K562 (cell line): ENCODE data around the gene ESPN. TPM values are rescaled to one million over a fixed set of nuclear protein-coding genes. Genes with fewer than 3 reads are reported as not detected.

Experiments
- ATAC-seq: fragments of 200-7000 bp; cut with Tn5 transposase; 3 replicates; pipeline ENCODE4 v1.9.1; 2020; ENCODE audit warnings: moderate library complexity
- BruUV-seq: library from RNA; stranded (reverse); fragments of 400-500 nt; replicated peaks from 2 replicates; lab custom pipeline; 2021; lab: Mats Ljungman, UMichigan
- CTCF ChIA-PET: fragments of 300-600 bp; formaldehyde crosslinking; extraction: SDS; loops from one replicate; lab custom pipeline; 2021; ENCODE audit warnings: low intra/inter-chr PET ratio; lab: Yijun Ruan, JAX
- POLR2A ChIA-PET: fragments of 300-600, 350-650 bp; sonication (Branson Sonifier 250); formaldehyde crosslinking; extraction: SDS; loops from one replicate; lab custom pipeline; 2021; ENCODE audit warnings: antibody characterized with exemption, inconsistent platforms; lab: Yijun Ruan, JAX
- DNase-seq, 4 experiments: peaks; one replicate each; pipeline versions ENCODE4 v3.0.0 to v3.0.0-alpha.2; 2011 to 2018; ENCODE audit warnings: low spot score in 3 of 4, mixed read lengths in 3 of 4; ENCODE audit errors: extremely low read depth in 1 of 4
- FAIRE-seq: peaks from 2 replicates; lab custom pipeline; 2011; peaks lifted over from hg19 to GRCh38; lab: Jason Lieb, UNC
- H2AFZ ChIP-seq: 2 replicates; pipeline ENCODE4 v1.6.0; 2011; ENCODE audit warnings: low read depth, low read length, control low read depth, inconsistent platforms
- H3K27ac ChIP-seq: fragments of 200-600 bp; 3 replicates; pipeline ENCODE4 v1.8.0; 2011; ENCODE audit warnings: low read depth, mild to moderate bottlenecking, control low read depth, inconsistent platforms, low read length, moderate library complexity, mixed read lengths; ENCODE audit errors: extremely low read depth
- H3K27me3 ChIP-seq, 2 experiments: fragments of 300-600 bp in 1 of 2; 2 replicates in 1 of 2; 3 replicates in 1 of 2; pipeline versions ENCODE4 v1.6.0 to v1.8.0; 2011; ENCODE audit warnings: inconsistent platforms in 2 of 2, low read length in 2 of 2, mild to moderate bottlenecking in 1 of 2, mixed read lengths in 1 of 2, moderate library complexity in 1 of 2; ENCODE audit not compliant: control insufficient read depth in 2 of 2, insufficient read depth in 2 of 2
- H3K36me3 ChIP-seq: fragments of 300-600 bp; 3 replicates; pipeline ENCODE4 v1.8.0; 2011; ENCODE audit warnings: mild to moderate bottlenecking, low read length, inconsistent platforms; ENCODE audit not compliant: control insufficient read depth, insufficient read depth
- H3K4me1 ChIP-seq, 2 experiments: fragments of 200-600 bp in 1 of 2; replicated peaks in 1 of 2; 2 replicates in 1 of 2; 3 replicates in 1 of 2; pipeline versions ENCODE4 v1.5.1 to v1.8.0; 2011; ENCODE audit warnings: inconsistent platforms in 2 of 2, low read length in 2 of 2, mild to moderate bottlenecking in 1 of 2, mixed read lengths in 1 of 2, moderate library complexity in 1 of 2; ENCODE audit not compliant: control insufficient read depth in 2 of 2, insufficient read depth in 2 of 2
- H3K4me2 ChIP-seq: 2 replicates; pipeline ENCODE4 v1.6.1; 2011; ENCODE audit warnings: low read length, control low read depth, inconsistent platforms, mixed read lengths; ENCODE audit not compliant: insufficient read depth
- H3K4me3 ChIP-seq: fragments of 200-600 bp; sonication (generic), shearing (Covaris generic); 2 replicates; pipeline ENCODE4 v1.5.1; 2016; ENCODE audit warnings: control low read depth, inconsistent platforms
- H3K79me2 ChIP-seq: fragments of 200-600 bp; 3 replicates; pipeline ENCODE4 v1.8.0; 2011; ENCODE audit warnings: low read length, inconsistent platforms; ENCODE audit not compliant: control insufficient read depth, insufficient read depth
- H3K9ac ChIP-seq, 2 experiments: 2 replicates each; pipeline versions ENCODE4 v1.6.0 to v1.6.1; 2011; ENCODE audit warnings: low read depth in 2 of 2, low read length in 2 of 2, control low read depth in 1 of 2, inconsistent platforms in 1 of 2, mild to moderate bottlenecking in 1 of 2, mixed read lengths in 1 of 2; ENCODE audit not compliant: insufficient read depth in 1 of 2
- H3K9me1 ChIP-seq: one replicate; pipeline ENCODE4 v1.6.0; 2011; ENCODE audit warnings: inconsistent platforms, mild to moderate bottlenecking, low read length, moderate library complexity; ENCODE audit not compliant: control insufficient read depth, insufficient read depth
- H3K9me3 ChIP-seq: replicated peaks from 2 replicates; pipeline ENCODE4 v1.5.1; 2011; ENCODE audit warnings: low read depth, low read length, inconsistent platforms; ENCODE audit not compliant: control insufficient read depth, insufficient read depth
- H4K20me1 ChIP-seq: replicated peaks from 2 replicates; pipeline ENCODE4 v1.6.1; 2011; ENCODE audit warnings: low read length, inconsistent platforms, mixed read lengths; ENCODE audit not compliant: control insufficient read depth, insufficient read depth
- CREM ChIP-seq: IDR thresholded peaks from 2 replicates; pipeline ENCODE4 v1.6.1; 2014; ENCODE audit warnings: antibody characterized with exemption, low read depth
- GABPA ChIP-seq: fragments of 200-800 bp; sonication (Bioruptor generic); conservative IDR thresholded peaks from 2 replicates; pipeline ENCODE4 v1.6.1; 2016; ENCODE audit warnings: low read depth, missing genetic modification characterization, missing compliant biosample characterization
- RNF2 ChIP-seq: sonication (generic); IDR thresholded peaks from 2 replicates; pipeline ENCODE4 v1.6.1; 2016
- ZC3H11A ChIP-seq: IDR thresholded peaks from 2 replicates; pipeline ENCODE4 v1.6.1; 2012; ENCODE audit warnings: low read depth, low read length, improper control_type of control experiment
- ZNF197 ChIP-seq: fragments of 200-800 bp; sonication (Bioruptor generic); IDR thresholded peaks from 2 replicates; pipeline ENCODE4 v1.6.1; 2016; ENCODE audit warnings: low read depth, missing genetic modification characterization, missing compliant biosample characterization
- WGBS: fragments of 100-300 bp; shearing (Covaris generic); methylation state at CpG from one replicate; pipeline ENCODE4 v1.1.6; 2016; ENCODE audit warnings: low coverage, mixed read lengths; ENCODE audit not compliant: insufficient coverage; ENCODE audit errors: missing lambda C conversion rate; 5-methylcytosine and 5-hydroxymethylcytosine counted together
- in situ Hi-C: fragments of 300-500 bp; cut with MboI; formaldehyde crosslinking; loops from 4 replicates; pipeline ENCODE4 v1.15.0; 2018; ENCODE audit warnings: inconsistent platforms, mixed read lengths
- intact Hi-C: fragments of 100-400 bp; cut with micrococcal nuclease; formaldehyde crosslinking; loops from 2 replicates; pipeline ENCODE4 v1.14.2; 2022
- polyA plus RNA-seq, 8 experiments: library from polyadenylated mRNA; depleted of rRNA in 4 of 8; stranded (reverse) in 5 of 8; unstranded in 3 of 8; fragments of >200 nt; fragmentation: Nextera tagmentation in 2 of 8; fragmentation: Illumina TruSeq in 1 of 8; extraction: Ambion mirVana in 2 of 8; extraction: Trizol in 1 of 8; gene quantifications; 2 replicates each; pipeline versions ENCODE4 v1.2.1 to v1.2.3, GENCODE V29; 2011 to 2014; ENCODE audit warnings: inconsistent platforms in 1 of 8, missing spikeins in 1 of 8
- total RNA-seq, 7 experiments: library from RNA; depleted of rRNA in 6 of 7; stranded (reverse); fragments of >200 nt in 6 of 7; fragmentation: Illumina TruSeq in 2 of 7; extraction: Trizol in 2 of 7; gene quantifications; 2 replicates each; pipeline versions ENCODE4 v1.2.1 to v1.2.3, GENCODE V29; 2011 to 2021; ENCODE audit warnings: low replicate concordance in 1 of 7

The ESPN gene
- total and polyA plus RNA-seq, 9 of the 15 experiments (the other 6 are each of a cell fraction or from before 2014, with no cell fraction given) = 0.07 to 1.2 (median 0.45) TPM; not detected in 3

DNA sequence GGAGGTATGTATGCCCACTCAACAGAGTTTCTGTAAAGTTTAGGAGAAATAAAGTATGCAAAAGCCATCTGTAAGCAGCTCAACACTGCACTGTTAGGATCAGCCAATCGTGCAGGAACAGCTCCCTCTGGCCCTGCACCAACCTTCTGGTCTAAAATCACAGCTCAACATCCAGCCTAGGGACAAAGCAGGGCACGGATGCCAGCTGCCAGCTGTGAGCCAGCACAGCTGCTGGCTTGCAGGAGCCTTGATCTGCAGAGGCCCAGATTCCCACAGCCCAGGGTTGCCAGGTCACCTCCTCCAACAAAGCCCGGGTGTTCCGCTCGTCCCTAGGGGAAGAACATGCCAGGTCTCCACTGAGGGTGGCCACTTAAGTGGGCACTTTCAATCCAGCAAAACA lies 39.6 kb upstream of the ESPN start:
- H3K36me3 ChIP-seq = no peaks in the 10 kb centered on the region
- in situ Hi-C loops (no loop called here), intact Hi-C loops (no loop called here)
- H3K79me2 ChIP-seq = peaks cover 11% of the 10 kb centered on the region; the same call in 2 of the 3 replicates
- ATAC-seq = no peak
- CTCF ChIA-PET = no interaction called here
- H3K9ac ChIP-seq = no peak overlapping the region
- H3K4me1 ChIP-seq = peaks cover 4 to 12% of the 10 kb centered on the region in 2 experiments; a peak in 2 of 5 replicates
- H3K9me3 ChIP-seq = no peaks in the 10 kb centered on the region; the same call in none of the 2 replicates
- POLR2A ChIA-PET = interaction anchor here (1.2 to 1.9 kb wide), 2 partner anchors 9 to 18 kb away, joined by 3 to 18 read pairs; partner anchors contain the start of gene ACOT7
- H2AFZ ChIP-seq = no peak overlapping the region
- H3K27me3 ChIP-seq = no peaks in the 10 kb centered on the region
- no peaks in the 10 kb centered on the region; the same call in 1 of the 2 replicates for H4K20me1 ChIP-seq
- no peak for TF ChIP-seq RNF2
- no peak overlapping the region for H3K4me2 ChIP-seq
- WGBS = 81% methylated on average over 5 of the region's 5 CpGs
- DNase-seq = no peak
- BruUV-seq = no TSS peak
- no peaks in the 10 kb centered on the region for H3K9me1 ChIP-seq
- no peak overlapping the region for H3K27ac ChIP-seq
- no peak for FAIRE-seq
- no peak overlapping the region for H3K4me3 ChIP-seq

DNA sequence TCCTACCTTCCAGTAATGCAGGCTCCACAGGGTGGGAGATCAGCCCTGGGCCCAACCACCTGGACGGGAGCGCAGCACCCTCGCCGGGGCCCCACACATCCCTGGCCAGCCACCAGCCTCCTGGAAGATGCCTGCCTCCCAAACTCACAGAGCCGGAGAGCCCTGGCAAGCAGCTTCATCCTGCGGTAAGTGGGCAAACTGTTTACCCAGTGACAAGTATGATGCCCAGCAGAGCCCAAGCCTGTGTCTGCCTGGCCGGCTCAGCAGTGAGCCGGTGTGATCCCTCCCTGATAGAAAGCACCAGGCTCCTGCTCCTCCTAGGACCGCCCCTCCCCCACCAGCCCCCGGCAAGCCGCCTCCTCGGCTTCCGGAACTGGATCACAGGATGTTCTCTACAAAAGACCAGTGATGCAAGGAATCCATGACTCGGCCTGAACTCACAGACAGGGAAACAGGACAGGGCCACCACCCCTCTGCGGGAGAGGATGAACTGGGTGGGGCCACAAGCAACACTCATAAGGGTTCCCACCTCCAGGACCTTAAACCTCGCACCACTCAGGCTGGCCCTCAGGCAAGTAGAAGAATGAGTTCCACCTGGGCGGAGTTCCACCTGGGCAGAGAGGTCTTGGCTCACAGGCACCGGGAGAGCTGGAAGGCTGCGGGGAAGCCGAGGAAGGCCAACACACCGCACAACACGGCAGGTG lies 38.9 kb upstream of the ESPN start:
- CTCF ChIA-PET = no interaction called here

More for the DNA sequence above, 38.9 kb upstream of the ESPN start:
- peaks cover 4 to 12% of the 10 kb centered on the region in 2 experiments; a peak in 2 of 5 replicates for H3K4me1 ChIP-seq
- no peaks in the 10 kb centered on the region; the same call in 1 of the 2 replicates for H4K20me1 ChIP-seq
- H3K9me1 ChIP-seq = no peaks in the 10 kb centered on the region
- no TSS peak for BruUV-seq
- H3K9ac ChIP-seq = no peak overlapping the region; a peak in 1 of 4 replicates
- TF ChIP-seq ZC3H11A (no peak), CREM (peak; percentile 36; the same call in 1 of the 2 replicates), GABPA (peak; percentile 67), ZNF197 (no peak)
- no peaks in the 10 kb centered on the region for H3K27me3 ChIP-seq
- H3K4me3 ChIP-seq = no peak overlapping the region
- intact Hi-C loops (no loop called here), in situ Hi-C loops (no loop called here)
- DNase-seq = peak in 2 of 4 experiments; percentile 46 to 57
- H3K79me2 ChIP-seq = peaks cover 11% of the 10 kb centered on the region; the same call in 2 of the 3 replicates
- no peaks in the 10 kb centered on the region for H3K36me3 ChIP-seq
- 74% methylated on average over 21 of the region's 22 CpGs for WGBS
- FAIRE-seq = no peak
- H3K9me3 ChIP-seq = no peaks in the 10 kb centered on the region; the same call in none of the 2 replicates
- POLR2A ChIA-PET = interaction anchor here (0.7 to 1.9 kb wide), 3 partner anchors 8 to 18 kb away, joined by 3 to 18 read pairs (median 6); partner anchors contain the start of gene ACOT7
- no peak overlapping the region for H2AFZ ChIP-seq
- no peak overlapping the region for H3K4me2 ChIP-seq
- H3K27ac ChIP-seq = no peak overlapping the region
- ATAC-seq = peak; percentile 52
